Caco-2 (cell line): ENCODE results near the gene FGG. TPM values are rescaled to one million over a fixed set of nuclear protein-coding genes. Genes with fewer than 3 reads are reported as not detected.

Experiments
- BruUV-seq: library from RNA; stranded (reverse); fragments of 400-500 nt; replicated peaks from 2 replicates; lab custom pipeline; 2021; lab: Mats Ljungman, UMichigan
- CTCF ChIA-PET: fragments of 300-600 bp; sonication (Branson Sonifier 250); formaldehyde crosslinking; loops from one replicate; lab custom pipeline; 2022; ENCODE audit warnings: antibody characterized with exemption; lab: Charles Lee
- POLR2A ChIA-PET: fragments of 300-600 bp; sonication (Branson Sonifier 250); formaldehyde crosslinking; loops from one replicate; lab custom pipeline; 2022; ENCODE audit warnings: antibody characterized with exemption; lab: Charles Lee
- DNase-seq, 2 experiments: peaks; one replicate each; pipeline versions ENCODE4 v3.0.0 to v3.0.0-alpha.2; 2020 to 2022
- H3K27me3 ChIP-seq: replicated peaks from 2 replicates; pipeline ENCODE4 v1.6.0; 2011; ENCODE audit warnings: low read length; ENCODE audit not compliant: control insufficient read depth, insufficient read depth
- H3K36me3 ChIP-seq: 2 replicates; pipeline ENCODE4 v1.5.1; 2011; ENCODE audit warnings: low read length; ENCODE audit not compliant: control insufficient read depth, insufficient read depth
- H3K4me1 ChIP-seq: fragments of 250-450 bp; sonication (Bioruptor Pico); 2 replicates; pipeline ENCODE4 v1.5.1; 2020; ENCODE audit warnings: mild to moderate bottlenecking
- H3K4me3 ChIP-seq: 2 replicates; pipeline ENCODE4 v1.5.1; 2011; ENCODE audit warnings: low read depth, mild to moderate bottlenecking, control low read depth, low read length
- H3K9me3 ChIP-seq: fragments of 250-450 bp; sonication (Bioruptor Pico); 2 replicates; pipeline ENCODE4 v1.5.1; 2020; ENCODE audit warnings: mild to moderate bottlenecking, moderate library complexity
- H3K27ac Mint-ChIP-seq: one replicate; pipeline ENCODE4 v1.8.0; 2022; ENCODE audit warnings: mixed read lengths; ENCODE audit not compliant: unreplicated experiment
- H3K27me3 Mint-ChIP-seq: one replicate; pipeline ENCODE4 v1.8.0; 2022; ENCODE audit warnings: mixed read lengths; ENCODE audit not compliant: insufficient read depth, unreplicated experiment
- H3K36me3 Mint-ChIP-seq: one replicate; pipeline ENCODE4 v1.8.0; 2022; ENCODE audit warnings: mild to moderate bottlenecking, mixed read lengths; ENCODE audit not compliant: insufficient read depth, unreplicated experiment
- H3K4me1 Mint-ChIP-seq: one replicate; pipeline ENCODE4 v1.8.0; 2022; ENCODE audit warnings: low read depth, mixed read lengths; ENCODE audit not compliant: unreplicated experiment
- H3K4me3 Mint-ChIP-seq: one replicate; pipeline ENCODE4 v1.8.0; 2022; ENCODE audit warnings: mild to moderate bottlenecking, moderate library complexity, mixed read lengths; ENCODE audit not compliant: unreplicated experiment
- H3K9me3 Mint-ChIP-seq: one replicate; pipeline ENCODE4 v1.8.0; 2022; ENCODE audit warnings: mixed read lengths; ENCODE audit not compliant: unreplicated experiment
- CTCF ChIP-seq, 2 experiments: fragments of 200-600 bp in 1 of 2; IDR thresholded peaks; 1 replicate in 1 of 2; 2 replicates in 1 of 2; pipeline versions ENCODE4 v1.5.1 to v1.8.0; 2011 to 2022; ENCODE audit warnings: antibody characterized with exemption in 1 of 2, control low read depth in 1 of 2, inconsistent platforms in 1 of 2, low read depth in 1 of 2, low read length in 1 of 2, mild to moderate bottlenecking in 1 of 2, moderate library complexity in 1 of 2; ENCODE audit not compliant: insufficient read depth in 1 of 2, severe bottlenecking in 1 of 2, unreplicated experiment in 1 of 2
- intact Hi-C: fragments of 100-400 bp; cut with micrococcal nuclease; formaldehyde crosslinking; loops from one replicate; pipeline ENCODE4 v1.10.0; 2022; ENCODE audit not compliant: unreplicated experiment
- total RNA-seq: library from RNA; stranded (reverse); gene quantifications from 2 replicates; pipeline ENCODE4 v1.2.3, GENCODE V29; 2022

The FGG gene
- total RNA-seq, 1 experiment from 2014 or later = 121 TPM

- H3K27me3 Mint-ChIP-seq = no peaks in the 10 kb centered on the region
- peaks cover 16% of the 10 kb centered on the region for H3K36me3 Mint-ChIP-seq
- no peak overlapping the region for H3K27ac Mint-ChIP-seq
- no peak overlapping the region for H3K4me3 ChIP-seq
- peaks cover 23% of the 10 kb centered on the region for H3K4me1 Mint-ChIP-seq
- POLR2A ChIA-PET = no interaction called here
- H3K9me3 ChIP-seq = no peaks in the 10 kb centered on the region
- peaks cover 24% of the 10 kb centered on the region for H3K4me1 ChIP-seq
- no peaks in the 10 kb centered on the region for H3K27me3 ChIP-seq
- H3K36me3 ChIP-seq = peaks cover 2% of the 10 kb centered on the region; the same call in 1 of the 2 replicates
- no peak for TF ChIP-seq CTCF (IDR thresholded peaks at IDR 0.05; ENCODE audit: insufficient read depth in 1 of 2, low read depth in 1 of 2, low read length in 1 of 2, severe bottlenecking in 1 of 2, unreplicated experiment in 1 of 2)
- no peak overlapping the region for H3K4me3 Mint-ChIP-seq
- intact Hi-C loops = no loop called here
- CTCF ChIA-PET = no interaction called here
- DNase-seq = no peak
- no peaks in the 10 kb centered on the region for H3K9me3 Mint-ChIP-seq
- no TSS peak for BruUV-seq
Observed at GRCh38 chr4:154588198-154588597, 24.3 kb downstream of the FGG start.

DNA sequence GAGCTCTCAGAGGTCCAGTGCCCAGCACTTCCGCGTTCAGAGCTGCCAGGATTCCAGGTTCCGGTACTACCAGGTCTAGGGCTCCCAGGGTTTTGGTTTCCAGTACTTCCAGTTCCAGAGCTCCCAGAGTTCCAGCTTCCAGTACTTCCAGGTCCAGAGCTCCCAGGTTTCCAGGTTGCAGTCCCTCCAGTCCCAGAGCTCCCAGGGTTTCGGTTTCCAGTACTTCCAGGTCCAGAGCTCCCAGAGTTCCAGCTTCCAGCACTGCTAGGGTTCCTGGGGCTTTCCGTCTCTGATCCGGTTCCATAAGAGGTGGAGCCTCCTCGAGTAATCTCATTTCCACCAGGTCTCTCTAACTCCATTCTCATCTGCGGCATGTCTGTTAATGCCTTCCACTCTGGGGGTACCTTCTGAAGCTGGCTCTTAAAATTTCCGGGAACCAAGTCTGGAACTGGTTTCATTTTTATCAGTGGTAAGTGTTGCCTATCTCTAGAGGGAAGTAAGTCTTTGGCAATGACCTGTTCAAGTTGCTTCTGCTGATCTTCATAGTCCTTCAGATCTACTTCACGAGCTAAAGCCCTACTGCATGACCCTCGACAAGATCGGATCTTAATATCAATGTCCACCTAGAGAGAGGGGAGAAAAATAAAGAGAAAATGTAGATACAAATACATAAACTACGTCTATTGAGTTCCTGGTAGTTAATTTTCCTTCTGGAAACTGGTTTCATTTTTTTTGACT lies 26.0 kb downstream of the FGG start:
- Histone ChIP-seq H3K4me1 (peaks cover 24% of the 10 kb centered on the region), H3K36me3 (peaks cover 2% of the 10 kb centered on the region; the same call in 1 of the 2 replicates), H3K9me3 (no peaks in the 10 kb centered on the region), H3K4me3 (no peak overlapping the region), H3K27me3 (no peaks in the 10 kb centered on the region)
- no peak for TF ChIP-seq CTCF (IDR thresholded peaks at IDR 0.05; ENCODE audit: insufficient read depth in 1 of 2, low read depth in 1 of 2, low read length in 1 of 2, severe bottlenecking in 1 of 2, unreplicated experiment in 1 of 2)
- Mint-ChIP-seq H3K27ac (no peak overlapping the region), H3K9me3 (no peaks in the 10 kb centered on the region), H3K4me1 (peaks cover 16% of the 10 kb centered on the region), H3K27me3 (no peaks in the 10 kb centered on the region), H3K4me3 (no peak overlapping the region), H3K36me3 (peaks cover 16% of the 10 kb centered on the region)
- CTCF ChIA-PET = no interaction called here
- DNase-seq = no peak
- POLR2A ChIA-PET = no interaction called here
- BruUV-seq = TSS peak; percentile 19
- intact Hi-C loops = no loop called here

- Histone ChIP-seq H3K36me3 (peaks cover 2% of the 10 kb centered on the region; the same call in 1 of the 2 replicates), H3K27me3 (no peaks in the 10 kb centered on the region), H3K4me1 (peaks cover 18% of the 10 kb centered on the region), H3K9me3 (no peaks in the 10 kb centered on the region), H3K4me3 (no peak overlapping the region)
- H3K4me1 Mint-ChIP-seq = peaks cover 14% of the 10 kb centered on the region
- no peak for DNase-seq
- ChIA-PET CTCF (interaction anchor here (1.6 kb wide), 1 partner anchor 26 kb away, joined by 3 read pairs; no protein-coding TSS in a partner anchor), POLR2A (no interaction called here)
- H3K4me3 Mint-ChIP-seq = no peak overlapping the region
- intact Hi-C loops = no loop called here
- no TSS peak for BruUV-seq
- no peak for TF ChIP-seq CTCF (IDR thresholded peaks at IDR 0.05; ENCODE audit: insufficient read depth in 1 of 2, low read depth in 1 of 2, low read length in 1 of 2, severe bottlenecking in 1 of 2, unreplicated experiment in 1 of 2)
- no peaks in the 10 kb centered on the region for H3K9me3 Mint-ChIP-seq
- H3K27ac Mint-ChIP-seq = no peak overlapping the region
- no peaks in the 10 kb centered on the region for H3K27me3 Mint-ChIP-seq
- H3K36me3 Mint-ChIP-seq = peaks cover 16% of the 10 kb centered on the region
Observed at GRCh38 chr4:154585369-154586018, 27.0 kb downstream of the FGG start.
